Cardiac fibroblast (primary cell): Measurements from ENCODE around the gene CHCHD6.

Source experiments
- DNase-seq, 2 donors: peaks; one replicate each; pipeline versions ENCODE4 v3.0.0 to v3.0.0-alpha.2; 2010; ENCODE audit warnings: low read depth in 2 of 2
- H3K4me3 ChIP-seq, 2 donors: replicated peaks in 1 of 2; 1 replicate in 1 of 2; 2 replicates in 1 of 2; pipeline ENCODE4 v1.5.1; 2011; ENCODE audit warnings: low read depth in 2 of 2, low read length in 2 of 2, mild to moderate bottlenecking in 2 of 2, moderate library complexity in 1 of 2
- TF ChIP-seq, protein P1 (sequence below): IDR thresholded peaks from one replicate; pipeline ENCODE4 v1.5.1; 2011; ENCODE audit warnings: low read depth, mild to moderate bottlenecking, low read length, inconsistent platforms

Gene CHCHD6

DNA sequence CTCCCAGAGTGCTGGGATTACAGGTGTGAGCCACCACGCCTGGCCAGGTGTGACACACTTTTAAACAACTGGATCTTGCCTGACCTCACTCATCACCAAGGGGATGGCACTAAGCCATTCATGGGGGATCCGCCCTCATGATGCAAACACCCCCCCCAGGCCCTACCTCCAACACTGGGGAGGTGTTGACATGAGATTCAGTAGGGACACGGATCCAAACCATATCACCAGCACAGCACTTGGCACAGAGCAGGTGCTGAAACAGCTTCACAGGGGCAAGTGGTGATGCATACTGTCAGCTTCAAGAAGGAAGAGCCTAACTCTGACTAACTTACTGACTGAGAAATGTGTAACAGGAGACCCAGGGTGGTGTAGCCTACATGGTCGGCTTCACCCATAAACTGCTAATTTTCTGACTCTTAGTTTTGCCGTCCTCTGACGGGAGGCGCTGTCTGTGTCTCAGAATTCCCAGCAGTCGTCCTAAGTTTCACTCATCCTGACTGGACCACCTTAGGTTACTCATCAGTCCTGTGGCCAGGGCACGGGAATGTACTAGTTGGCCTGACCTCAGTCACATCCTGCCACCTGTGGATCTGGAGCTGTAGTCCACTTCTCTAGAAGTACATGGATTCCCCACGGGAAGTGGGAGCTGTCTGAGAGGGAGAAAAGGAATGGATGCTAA is 197.0 kb downstream of the CHCHD6 start:
- no peak overlapping the region for H3K4me3 ChIP-seq
- peak in 1 of 2 donors; percentile 15 for DNase-seq
- TF ChIP-seq, protein P1, sequence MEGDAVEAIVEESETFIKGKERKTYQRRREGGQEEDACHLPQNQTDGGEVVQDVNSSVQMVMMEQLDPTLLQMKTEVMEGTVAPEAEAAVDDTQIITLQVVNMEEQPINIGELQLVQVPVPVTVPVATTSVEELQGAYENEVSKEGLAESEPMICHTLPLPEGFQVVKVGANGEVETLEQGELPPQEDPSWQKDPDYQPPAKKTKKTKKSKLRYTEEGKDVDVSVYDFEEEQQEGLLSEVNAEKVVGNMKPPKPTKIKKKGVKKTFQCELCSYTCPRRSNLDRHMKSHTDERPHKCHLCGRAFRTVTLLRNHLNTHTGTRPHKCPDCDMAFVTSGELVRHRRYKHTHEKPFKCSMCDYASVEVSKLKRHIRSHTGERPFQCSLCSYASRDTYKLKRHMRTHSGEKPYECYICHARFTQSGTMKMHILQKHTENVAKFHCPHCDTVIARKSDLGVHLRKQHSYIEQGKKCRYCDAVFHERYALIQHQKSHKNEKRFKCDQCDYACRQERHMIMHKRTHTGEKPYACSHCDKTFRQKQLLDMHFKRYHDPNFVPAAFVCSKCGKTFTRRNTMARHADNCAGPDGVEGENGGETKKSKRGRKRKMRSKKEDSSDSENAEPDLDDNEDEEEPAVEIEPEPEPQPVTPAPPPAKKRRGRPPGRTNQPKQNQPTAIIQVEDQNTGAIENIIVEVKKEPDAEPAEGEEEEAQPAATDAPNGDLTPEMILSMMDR: no peak

DNA sequence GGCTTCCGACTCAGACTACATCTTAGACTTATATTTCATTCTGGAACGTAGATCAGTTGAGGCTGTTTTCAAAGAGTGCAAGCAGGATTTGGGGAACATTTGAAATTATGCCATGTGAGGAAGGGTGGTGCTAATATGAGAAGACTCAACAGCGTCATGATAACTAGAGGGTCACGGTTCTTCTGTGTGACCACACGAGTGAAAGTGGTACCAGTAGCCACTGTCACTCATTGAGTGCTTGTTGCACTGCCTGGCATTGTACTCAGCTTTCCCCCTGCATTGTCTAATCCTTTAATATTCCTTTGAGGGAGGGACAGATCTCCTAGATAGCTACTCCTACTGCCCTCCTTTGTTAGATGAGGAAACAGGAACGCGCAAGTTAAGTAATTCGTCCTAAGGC is 197.6 kb downstream of the CHCHD6 start:
- no peak overlapping the region for H3K4me3 ChIP-seq
- no peak for DNase-seq
- TF ChIP-seq, protein P1: no peak

DNA sequence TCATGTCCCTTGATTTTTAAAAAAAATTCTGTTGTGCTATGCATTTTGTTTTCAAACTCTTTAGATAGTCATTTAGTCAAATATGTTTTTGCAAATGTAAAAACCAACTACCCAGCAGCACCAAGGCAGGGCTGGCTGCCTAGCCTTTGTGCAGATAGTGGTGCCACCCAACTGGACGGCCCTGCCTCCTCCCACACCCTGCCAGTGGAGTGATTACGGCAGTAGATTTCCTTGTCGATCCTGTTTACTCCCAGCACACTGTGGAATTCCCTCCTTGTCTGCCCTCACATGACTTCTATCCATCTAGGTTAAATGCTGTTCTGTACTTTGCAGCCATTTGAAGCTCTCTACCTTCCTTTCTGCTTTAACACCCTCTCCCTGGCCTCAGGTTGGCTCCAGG is 199.5 kb downstream of the CHCHD6 start:
- no peak for DNase-seq
- H3K4me3 ChIP-seq: no peak overlapping the region
- TF ChIP-seq, protein P1: no peak

DNA sequence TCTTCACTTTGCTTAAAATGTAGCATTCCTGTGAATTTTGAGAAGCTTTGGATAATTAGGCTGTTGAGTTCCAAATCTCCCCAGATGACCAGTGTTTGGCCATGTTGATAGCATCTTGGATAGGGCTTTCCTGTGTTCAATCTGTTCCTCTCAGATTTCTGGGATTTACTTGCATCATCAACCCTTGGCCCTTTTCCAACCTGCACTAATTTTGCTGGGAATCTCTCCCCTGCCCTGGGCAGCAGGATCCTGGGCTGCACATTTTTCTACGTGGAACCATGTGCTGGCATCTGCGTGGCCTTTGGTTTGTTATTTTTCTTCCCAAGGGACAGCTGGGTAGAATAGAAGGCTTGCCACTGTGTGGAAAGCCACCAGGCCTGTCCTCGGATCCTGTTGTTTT is 203.5 kb downstream of the CHCHD6 start:
- peak in 1 of 2 donors; percentile 75 for DNase-seq
- H3K4me3 ChIP-seq: no peak overlapping the region
- TF ChIP-seq, protein P1: no peak

DNA sequence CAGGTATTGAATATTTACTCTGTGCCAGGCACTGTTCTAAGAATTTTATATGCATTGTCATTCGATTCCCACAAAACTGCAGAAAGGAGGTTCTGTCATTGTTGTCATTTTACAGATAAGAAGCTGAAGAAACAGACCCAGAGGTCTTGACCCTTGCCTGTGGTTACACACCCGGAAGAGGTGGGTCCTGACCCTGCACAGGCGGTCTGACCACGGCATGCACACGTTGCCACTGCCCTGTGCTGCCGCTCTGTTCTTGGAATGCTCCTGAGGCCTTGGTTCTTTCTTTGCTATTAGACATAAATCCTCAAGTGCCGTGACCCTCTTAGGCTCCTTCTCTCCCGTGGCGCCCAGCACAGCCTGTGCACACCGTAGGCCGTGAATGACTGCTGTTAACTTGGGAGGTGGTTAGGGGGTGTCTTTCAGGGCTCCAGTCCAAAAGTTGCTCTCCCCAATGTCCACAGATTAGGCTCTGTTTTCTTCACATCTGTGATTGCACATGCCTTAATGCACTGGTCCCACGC is 204.8 kb downstream of the CHCHD6 start:
- no peak for DNase-seq
- H3K4me3 ChIP-seq: no peak overlapping the region
- TF ChIP-seq, protein P1: no peak

DNA sequence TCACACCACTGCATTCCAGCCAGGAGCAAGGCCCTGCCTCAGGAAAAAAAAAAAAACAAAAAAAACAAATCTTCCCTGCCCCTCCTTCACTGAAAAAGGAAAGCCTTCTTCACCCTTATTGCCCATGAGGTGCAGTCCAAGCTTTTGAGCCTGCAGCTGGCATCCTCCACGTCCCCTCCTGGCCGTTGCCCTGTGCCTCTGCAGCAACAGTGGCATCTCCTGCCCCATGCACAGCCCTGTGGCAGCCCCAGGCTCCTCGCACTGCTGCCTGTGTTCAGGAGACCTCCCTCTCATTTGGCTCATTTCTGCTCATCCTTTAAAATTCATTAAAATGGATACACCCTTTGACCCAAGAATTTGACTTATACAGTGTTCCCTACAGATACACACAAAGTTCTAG is 206.2 kb downstream of the CHCHD6 start:
- TF ChIP-seq, protein P1: no peak
- no peak for DNase-seq
- H3K4me3 ChIP-seq: no peak overlapping the region
